ENCODE data around the gene NUSAP1. TPM values are rescaled to one million over a fixed set of nuclear protein-coding genes. Genes with fewer than 3 reads are reported as not detected.
A peak's percentile ranks its signal among the peaks of the same experiment; 100 is the strongest.

NUSAP1 gene
- total RNA-seq, 1 experiment from 2014 or later, result 158 TPM

GRCh38 chr15:41334293-41335120 lies 1.8 kb downstream of the NUSAP1 start:
- Histone ChIP-seq H3K14ac (ENCODE audit: insufficient read depth, low read length) (no peak overlapping the region), H2AK5ac (ENCODE audit: insufficient read length, low read length) (no peak overlapping the region), H3K18ac (ENCODE audit: insufficient read length, low read depth, low read length) (no peak overlapping the region), H3T11ph (ENCODE audit: low read length) (no peak overlapping the region), H2BK120ac (ENCODE audit: low read depth, low read length, poor library complexity, severe bottlenecking) (no peak overlapping the region), H2BK20ac (ENCODE audit: low read depth, low read length, poor library complexity, severe bottlenecking) (no peak overlapping the region), H3K23ac (ENCODE audit: insufficient read length, low read depth, low read length) (no peak overlapping the region), H3K56ac (ENCODE audit: insufficient read length, low read depth, low read length) (no peak overlapping the region), H4K8ac (replicated peaks; ENCODE audit: insufficient read length, low read depth, low read length) (no peak overlapping the region), H3K23me2 (ENCODE audit: insufficient read length, low read depth, low read length, poor library complexity, severe bottlenecking) (peaks cover 10% of the 10 kb centered on the region), H2BK12ac (ENCODE audit: insufficient read length, low read depth, low read length) (no peak overlapping the region), H4K5ac (ENCODE audit: insufficient read length, low read depth, low read length) (no peak overlapping the region), H3K4me2 (ENCODE audit: insufficient read depth, insufficient read length, low read length) (peak overlapping the region; percentile 8), H3K4ac (ENCODE audit: low read depth, low read length) (no peak overlapping the region), H3K9me3 (ENCODE audit: control insufficient read depth, low read depth, low read length) (no peaks in the 10 kb centered on the region), H3K79me2 (ENCODE audit: insufficient read depth, low read length) (peaks cover 12% of the 10 kb centered on the region; the same call in 1 of the 2 replicates), H3K27ac (ENCODE audit: insufficient read length, low read depth, low read length) (no peak overlapping the region), H3K4me1 (ENCODE audit: insufficient read depth, low read length) (no peaks in the 10 kb centered on the region), H2AFZ (ENCODE audit: low read length) (no peak overlapping the region), H4K91ac (ENCODE audit: insufficient read length, low read depth, low read length) (no peak overlapping the region), H2BK15ac (ENCODE audit: low read depth, low read length) (no peak overlapping the region), H4K20me1 (ENCODE audit: control insufficient read depth, insufficient read depth, insufficient read length) (no peaks in the 10 kb centered on the region), H2BK5ac (ENCODE audit: insufficient read length, low read length) (no peak overlapping the region), H3K9ac (ENCODE audit: extremely low read depth, insufficient read length, low read length) (no peak overlapping the region), H3K27me3 (ENCODE audit: insufficient read depth, low read length) (no peaks in the 10 kb centered on the region), H3K79me1 (ENCODE audit: insufficient read depth, low read depth, low read length, poor library complexity, severe bottlenecking) (no peaks in the 10 kb centered on the region)
- H3K27me3 Mint-ChIP-seq (ENCODE audit: low read depth), result no peaks in the 10 kb centered on the region
- TF ChIP-seq CTCF (conservative IDR thresholded peaks at IDR 0.05), result no peak
- H3K4me3 Mint-ChIP-seq, result peak overlapping the region; percentile 99 to 100
- H3K4me1 Mint-ChIP-seq, result peaks cover 15 to 27% of the 10 kb centered on the region in 2 experiments
- no peaks in the 10 kb centered on the region for H3K9me3 Mint-ChIP-seq
- DNase-seq, result no peak
- WGBS (ENCODE audit: extremely low coverage, insufficient read length, low lambda C conversion rate), result no CpG with 5 or more reads among the region's 12 CpGs
- H3K36me3 Mint-ChIP-seq (ENCODE audit: insufficient read depth in 1 of 3, low read depth in 3 of 3), result peaks cover 7 to 33% (median 17%) of the 10 kb centered on the region in 3 experiments
- peak overlapping the region in 2 of 3 experiments; percentile 18 to 36; a peak in 3 of 7 replicates for H3K27ac Mint-ChIP-seq
